OCI-LY3 (cell line): ENCODE results near the gene ZNF827.

Source experiments
- H2AFZ ChIP-seq: fragments of 200-600, 300-600 bp; shearing (Covaris generic); 2 replicates; pipeline ENCODE4 v1.6.0; 2014; ENCODE audit warnings: antibody characterized with exemption, low read depth, low read length
- H3K27ac ChIP-seq: fragments of 200-600, 300-600 bp; sonication (generic); 2 replicates; pipeline ENCODE4 v1.5.1; 2014; ENCODE audit warnings: mild to moderate bottlenecking, low read length, moderate library complexity, mixed read lengths
- H3K27me3 ChIP-seq: fragments of 200-600, 300-600 bp; sonication (generic); 2 replicates; pipeline ENCODE4 v1.6.1; 2014; ENCODE audit warnings: low read depth, low read length, mixed read lengths
- H3K36me3 ChIP-seq: fragments of 200-600, 300-600 bp; sonication (generic); replicated peaks from 2 replicates; pipeline ENCODE3; 2014; ENCODE audit warnings: low read depth, low read length, mixed read lengths
- H3K4me1 ChIP-seq: fragments of 300-600, 200-600 bp; sonication (generic); 2 replicates; pipeline ENCODE4 v1.6.1; 2014; ENCODE audit warnings: low read length, mixed read lengths
- H3K4me2 ChIP-seq: fragments of 200-600, 300-600 bp; sonication (generic); 2 replicates; pipeline ENCODE4 v1.6.1; 2014; ENCODE audit warnings: low read length, mixed read lengths
- H3K4me3 ChIP-seq: fragments of 300-600, 200-600 bp; sonication (generic); 2 replicates; pipeline ENCODE4 v1.5.1; 2014; ENCODE audit warnings: antibody characterized with exemption, mild to moderate bottlenecking, low read length, moderate library complexity
- H3K79me2 ChIP-seq: fragments of 300-600, 200-600 bp; shearing (Covaris generic); 2 replicates; pipeline ENCODE4 v1.6.1; 2014; ENCODE audit warnings: mild to moderate bottlenecking, low read length, mixed read lengths
- H3K9ac ChIP-seq: fragments of 300-600, 200-600 bp; shearing (Covaris generic); 2 replicates; pipeline ENCODE4 v1.6.0; 2014; ENCODE audit warnings: mild to moderate bottlenecking, low read length, moderate library complexity
- H3K9me3 ChIP-seq: fragments of 200-600, 300-600 bp; shearing (Covaris generic); 2 replicates; pipeline ENCODE4 v1.6.1; 2014; ENCODE audit warnings: low read length, mixed read lengths; ENCODE audit not compliant: insufficient read depth
- H4K20me1 ChIP-seq: fragments of 200-600, 300-600 bp; sonication (generic); 2 replicates; pipeline ENCODE4 v1.6.1; 2016; ENCODE audit warnings: low read length, mixed read lengths; ENCODE audit not compliant: insufficient read depth
- CTCF ChIP-seq: fragments of 200-600, 300-600 bp; sonication (generic); IDR thresholded peaks from 2 replicates; pipeline ENCODE4 v1.5.1; 2014; ENCODE audit warnings: antibody characterized with exemption, low read length, low read depth
- EZH2phosphoT487 ChIP-seq: fragments of 200-600 bp; shearing (Covaris generic); IDR thresholded peaks from 2 replicates; pipeline ENCODE4 v1.6.1; 2018; ENCODE audit warnings: antibody characterized with exemption, mixed run types, low read depth

Gene ZNF827

GRCh38 chr4:145773581-145774234 is 164.9 kb downstream of the ZNF827 start:
- no peaks in the 10 kb centered on the region; the same call in 1 of the 2 replicates for H4K20me1 ChIP-seq
- TF ChIP-seq EZH2phosphoT487 (no peak), CTCF (no peak)
- no peak overlapping the region for H3K9ac ChIP-seq
- H2AFZ ChIP-seq, result no peak overlapping the region
- peaks cover 51% of the 10 kb centered on the region for H3K36me3 ChIP-seq
- H3K9me3 ChIP-seq, result no peaks in the 10 kb centered on the region
- no peaks in the 10 kb centered on the region for H3K27me3 ChIP-seq
- H3K4me3 ChIP-seq, result no peak overlapping the region
- H3K79me2 ChIP-seq, result no peaks in the 10 kb centered on the region
- no peak overlapping the region for H3K4me2 ChIP-seq
- peaks cover 11% of the 10 kb centered on the region for H3K4me1 ChIP-seq
- H3K27ac ChIP-seq, result no peak overlapping the region

DNA sequence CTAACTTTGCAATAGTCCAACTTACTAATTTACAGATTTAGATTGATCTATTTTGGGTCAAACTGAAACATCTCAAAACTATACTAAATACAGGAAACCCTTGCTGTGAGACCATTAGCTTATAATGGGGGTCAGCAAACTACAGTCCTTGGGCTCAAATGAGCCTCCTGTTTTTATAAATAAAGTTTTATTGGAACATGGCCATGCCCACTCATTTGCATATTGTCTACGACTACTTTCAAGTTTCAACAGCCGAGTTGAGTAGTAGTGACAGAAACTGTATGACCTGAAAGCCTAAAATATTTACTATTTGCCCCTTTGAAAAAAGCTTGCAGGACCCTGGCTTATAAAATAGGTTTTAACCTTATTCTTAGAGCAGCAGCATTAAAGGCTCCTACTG is 166.3 kb downstream of the ZNF827 start:
- no peak overlapping the region for H3K4me3 ChIP-seq
- peaks cover 59% of the 10 kb centered on the region for H3K36me3 ChIP-seq
- H3K9me3 ChIP-seq, result no peaks in the 10 kb centered on the region
- peaks cover 11% of the 10 kb centered on the region for H3K4me1 ChIP-seq
- no peaks in the 10 kb centered on the region for H3K79me2 ChIP-seq
- no peak overlapping the region for H3K9ac ChIP-seq
- H3K27me3 ChIP-seq, result no peaks in the 10 kb centered on the region
- H2AFZ ChIP-seq, result no peak overlapping the region
- no peak overlapping the region for H3K4me2 ChIP-seq
- TF ChIP-seq EZH2phosphoT487 (no peak), CTCF (no peak)
- H3K27ac ChIP-seq, result no peak overlapping the region
- H4K20me1 ChIP-seq, result no peaks in the 10 kb centered on the region; the same call in 1 of the 2 replicates

DNA sequence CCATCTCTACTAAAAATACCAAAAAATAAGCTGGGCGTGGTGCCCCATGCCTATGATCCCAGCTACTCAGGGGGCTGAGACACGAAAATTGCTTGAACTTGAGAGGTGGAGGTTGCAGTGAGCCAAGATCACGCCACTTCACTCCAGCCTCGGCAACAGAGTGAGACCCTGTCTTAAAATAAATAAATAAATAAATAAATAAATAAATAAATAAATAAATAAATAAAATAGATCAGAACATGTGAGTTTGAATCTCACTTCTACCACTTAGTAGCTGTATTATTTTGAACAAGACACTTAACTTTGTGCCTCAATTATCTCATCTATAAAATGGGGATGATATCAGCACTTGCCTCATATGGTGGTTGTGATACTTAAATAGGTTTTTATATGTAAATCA is 168.5 kb downstream of the ZNF827 start:
- no peak overlapping the region for H3K9ac ChIP-seq
- no peak overlapping the region for H3K4me2 ChIP-seq
- TF ChIP-seq EZH2phosphoT487 (no peak), CTCF (no peak)
- no peaks in the 10 kb centered on the region for H3K79me2 ChIP-seq
- no peaks in the 10 kb centered on the region; the same call in 1 of the 2 replicates for H4K20me1 ChIP-seq
- no peak overlapping the region for H2AFZ ChIP-seq
- H3K4me1 ChIP-seq, result peaks cover 11% of the 10 kb centered on the region
- H3K27me3 ChIP-seq, result no peaks in the 10 kb centered on the region
- no peak overlapping the region for H3K27ac ChIP-seq
- H3K4me3 ChIP-seq, result no peak overlapping the region
- H3K9me3 ChIP-seq, result no peaks in the 10 kb centered on the region
- peaks cover 68% of the 10 kb centered on the region for H3K36me3 ChIP-seq

DNA sequence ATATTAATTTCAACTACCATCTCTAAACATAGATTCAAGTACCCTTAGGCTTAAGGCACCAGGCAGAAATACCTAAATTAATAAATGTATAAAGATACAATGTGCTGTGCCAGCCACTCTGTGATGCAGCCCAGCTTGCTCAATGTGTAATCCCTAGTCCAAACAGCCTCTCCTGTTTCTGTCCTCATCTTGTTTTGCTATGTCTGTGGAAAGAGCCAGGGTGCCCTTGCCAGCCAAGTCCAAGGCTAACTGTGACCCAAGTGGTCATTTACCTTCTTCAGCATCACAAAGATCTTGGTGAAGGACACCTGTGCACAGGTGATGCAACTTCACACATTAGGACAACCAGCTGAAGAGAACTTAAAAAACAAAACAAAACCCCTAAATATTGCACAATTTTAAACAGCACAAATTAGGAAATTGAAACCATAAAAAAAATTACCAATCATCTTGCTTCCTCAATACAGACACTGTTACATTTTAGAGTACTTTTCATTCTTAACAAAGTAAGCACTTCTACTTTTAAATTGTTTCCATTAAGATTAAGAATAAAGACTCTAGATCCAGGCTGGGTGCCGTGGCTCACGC is 169.1 kb downstream of the ZNF827 start:
- Histone ChIP-seq H3K4me1 (peaks cover 11% of the 10 kb centered on the region), H3K27me3 (no peaks in the 10 kb centered on the region), H3K79me2 (no peaks in the 10 kb centered on the region), H3K27ac (no peak overlapping the region), H3K9me3 (no peaks in the 10 kb centered on the region), H3K36me3 (peaks cover 71% of the 10 kb centered on the region), H2AFZ (no peak overlapping the region), H4K20me1 (no peaks in the 10 kb centered on the region; the same call in 1 of the 2 replicates), H3K4me2 (no peak overlapping the region), H3K9ac (no peak overlapping the region), H3K4me3 (no peak overlapping the region)
- TF ChIP-seq CTCF, result no peak
- TF ChIP-seq EZH2phosphoT487, result no peak
